ENCODE results near the gene RUSC1.
"Not testable (repeated sequence)": the region's sequence is repeated elsewhere in the genome, so short reads cannot be mapped to it uniquely, and the experiment has no call there.

RUSC1 gene

GRCh38 chr1:155284476-155284875 is 36.2 kb upstream of the RUSC1 start:
- DNase-seq (ENCODE audit: low read depth) = no peak
- H3K9ac ChIP-seq (ENCODE audit: low read length) = no peak overlapping the region
- no peaks in the 10 kb centered on the region for H3K4me1 ChIP-seq (ENCODE audit: control insufficient read depth, insufficient read depth, low read length)
- no peaks in the 10 kb centered on the region for H3K9me3 ChIP-seq (ENCODE audit: control insufficient read depth, low read length)
- no peak overlapping the region for H3K4me3 ChIP-seq (ENCODE audit: low read length)
- no peaks in the 10 kb centered on the region for H3K27me3 ChIP-seq (replicated peaks; ENCODE audit: control insufficient read depth, insufficient read depth, low read length)
- H3K36me3 ChIP-seq (ENCODE audit: control insufficient read depth, insufficient read depth, low read length, severe bottlenecking) = no peaks in the 10 kb centered on the region

GRCh38 chr1:155285063-155285462 is 35.6 kb upstream of the RUSC1 start:
- Histone ChIP-seq H3K4me1 (ENCODE audit: control insufficient read depth, insufficient read depth, low read length) (no peaks in the 10 kb centered on the region), H3K9ac (ENCODE audit: low read length) (no peak overlapping the region), H3K27me3 (replicated peaks; ENCODE audit: control insufficient read depth, insufficient read depth, low read length) (peaks cover under 1% of the 10 kb centered on the region), H3K36me3 (ENCODE audit: control insufficient read depth, insufficient read depth, low read length, severe bottlenecking) (no peaks in the 10 kb centered on the region), H3K9me3 (ENCODE audit: control insufficient read depth, low read length) (no peaks in the 10 kb centered on the region), H3K4me3 (ENCODE audit: low read length) (no peak overlapping the region)
- DNase-seq (ENCODE audit: low read depth) = no peak

GRCh38 chr1:155285631-155286044 is 35.1 kb upstream of the RUSC1 start:
- Histone ChIP-seq H3K36me3 (ENCODE audit: control insufficient read depth, insufficient read depth, low read length, severe bottlenecking) (no peaks in the 10 kb centered on the region), H3K9me3 (ENCODE audit: control insufficient read depth, low read length) (no peaks in the 10 kb centered on the region), H3K4me1 (ENCODE audit: control insufficient read depth, insufficient read depth, low read length) (no peaks in the 10 kb centered on the region), H3K27me3 (replicated peaks; ENCODE audit: control insufficient read depth, insufficient read depth, low read length) (peaks cover 5% of the 10 kb centered on the region), H3K9ac (ENCODE audit: low read length) (no peak overlapping the region), H3K4me3 (ENCODE audit: low read length) (no peak overlapping the region)
- DNase-seq (ENCODE audit: low read depth) = no peak

- no peaks in the 10 kb centered on the region for H3K4me1 ChIP-seq (ENCODE audit: control insufficient read depth, insufficient read depth, low read length)
- H3K4me3 ChIP-seq (ENCODE audit: low read length) = no peak overlapping the region
- H3K27me3 ChIP-seq (replicated peaks; ENCODE audit: control insufficient read depth, insufficient read depth, low read length) = peaks cover 7% of the 10 kb centered on the region
- H3K9me3 ChIP-seq (ENCODE audit: control insufficient read depth, low read length) = no peaks in the 10 kb centered on the region
- DNase-seq (ENCODE audit: low read depth) = no peak
- H3K36me3 ChIP-seq (ENCODE audit: control insufficient read depth, insufficient read depth, low read length, severe bottlenecking) = no peaks in the 10 kb centered on the region
- H3K9ac ChIP-seq (ENCODE audit: low read length) = no peak overlapping the region
Measured at GRCh38 chr1:155286544-155286943, 34.1 kb upstream of the RUSC1 start.

- H3K27me3 ChIP-seq (replicated peaks; ENCODE audit: control insufficient read depth, insufficient read depth, low read length) = peaks cover 16% of the 10 kb centered on the region
- H3K9ac ChIP-seq (ENCODE audit: low read length) = no peak overlapping the region
- no peak overlapping the region for H3K4me3 ChIP-seq (ENCODE audit: low read length)
- no peak for DNase-seq (ENCODE audit: low read depth)
- no peaks in the 10 kb centered on the region for H3K9me3 ChIP-seq (ENCODE audit: control insufficient read depth, low read length)
- no peaks in the 10 kb centered on the region for H3K36me3 ChIP-seq (ENCODE audit: control insufficient read depth, insufficient read depth, low read length, severe bottlenecking)
- H3K4me1 ChIP-seq (ENCODE audit: control insufficient read depth, insufficient read depth, low read length) = no peaks in the 10 kb centered on the region
Measured at GRCh38 chr1:155287987-155288543, 32.6 kb upstream of the RUSC1 start.

- H3K9ac ChIP-seq (ENCODE audit: low read length); H3K4me1 ChIP-seq (ENCODE audit: control insufficient read depth, insufficient read depth, low read length); DNase-seq (ENCODE audit: low read depth); H3K9me3 ChIP-seq (ENCODE audit: control insufficient read depth, low read length); H3K4me3 ChIP-seq (ENCODE audit: low read length); H3K36me3 ChIP-seq (ENCODE audit: control insufficient read depth, insufficient read depth, low read length, severe bottlenecking): not testable (repeated sequence)
- peaks cover 44% of the 10 kb centered on the region for H3K27me3 ChIP-seq (replicated peaks; ENCODE audit: control insufficient read depth, insufficient read depth, low read length)
Measured at GRCh38 chr1:155291006-155291405, 29.7 kb upstream of the RUSC1 start.

GRCh38 chr1:155293086-155293749 is 27.5 kb upstream of the RUSC1 start:
- Histone ChIP-seq H3K9ac (ENCODE audit: low read length) (no peak overlapping the region), H3K27me3 (replicated peaks; ENCODE audit: control insufficient read depth, insufficient read depth, low read length) (peaks cover 54% of the 10 kb centered on the region), H3K4me3 (ENCODE audit: low read length) (no peak overlapping the region), H3K9me3 (ENCODE audit: control insufficient read depth, low read length) (no peaks in the 10 kb centered on the region), H3K36me3 (ENCODE audit: control insufficient read depth, insufficient read depth, low read length, severe bottlenecking) (no peaks in the 10 kb centered on the region), H3K4me1 (ENCODE audit: control insufficient read depth, insufficient read depth, low read length) (no peaks in the 10 kb centered on the region)
- DNase-seq (ENCODE audit: low read depth) = no peak

GRCh38 chr1:155294520-155295182 is 26.0 kb upstream of the RUSC1 start:
- DNase-seq (ENCODE audit: low read depth) = no peak
- Histone ChIP-seq H3K9me3 (ENCODE audit: control insufficient read depth, low read length) (no peaks in the 10 kb centered on the region), H3K36me3 (ENCODE audit: control insufficient read depth, insufficient read depth, low read length, severe bottlenecking) (no peaks in the 10 kb centered on the region), H3K9ac (ENCODE audit: low read length) (no peak overlapping the region), H3K4me1 (ENCODE audit: control insufficient read depth, insufficient read depth, low read length) (no peaks in the 10 kb centered on the region), H3K4me3 (ENCODE audit: low read length) (no peak overlapping the region), H3K27me3 (replicated peaks; ENCODE audit: control insufficient read depth, insufficient read depth, low read length) (peaks cover 54% of the 10 kb centered on the region)

- no peak for DNase-seq (ENCODE audit: low read depth)
- H3K27me3 ChIP-seq (replicated peaks; ENCODE audit: control insufficient read depth, insufficient read depth, low read length) = peaks cover 51% of the 10 kb centered on the region
- H3K4me1 ChIP-seq (ENCODE audit: control insufficient read depth, insufficient read depth, low read length) = no peaks in the 10 kb centered on the region
- H3K9ac ChIP-seq (ENCODE audit: low read length) = no peak overlapping the region
- H3K9me3 ChIP-seq (ENCODE audit: control insufficient read depth, low read length) = no peaks in the 10 kb centered on the region
- no peak overlapping the region for H3K4me3 ChIP-seq (ENCODE audit: low read length)
- no peaks in the 10 kb centered on the region for H3K36me3 ChIP-seq (ENCODE audit: control insufficient read depth, insufficient read depth, low read length, severe bottlenecking)
Measured at GRCh38 chr1:155295183-155295941, 25.3 kb upstream of the RUSC1 start.

- Histone ChIP-seq H3K4me3 (ENCODE audit: low read length) (no peak overlapping the region), H3K4me1 (ENCODE audit: control insufficient read depth, insufficient read depth, low read length) (no peaks in the 10 kb centered on the region), H3K9me3 (ENCODE audit: control insufficient read depth, low read length) (no peaks in the 10 kb centered on the region), H3K36me3 (ENCODE audit: control insufficient read depth, insufficient read depth, low read length, severe bottlenecking) (no peaks in the 10 kb centered on the region), H3K9ac (ENCODE audit: low read length) (no peak overlapping the region), H3K27me3 (replicated peaks; ENCODE audit: control insufficient read depth, insufficient read depth, low read length) (peaks cover 49% of the 10 kb centered on the region)
- no peak for DNase-seq (ENCODE audit: low read depth)
Measured at GRCh38 chr1:155295942-155296267, 24.8 kb upstream of the RUSC1 start.

- H3K27me3 ChIP-seq (replicated peaks; ENCODE audit: control insufficient read depth, insufficient read depth, low read length) = peaks cover 49% of the 10 kb centered on the region
- no peak overlapping the region for H3K4me3 ChIP-seq (ENCODE audit: low read length)
- H3K9ac ChIP-seq (ENCODE audit: low read length) = no peak overlapping the region
- H3K36me3 ChIP-seq (ENCODE audit: control insufficient read depth, insufficient read depth, low read length, severe bottlenecking) = no peaks in the 10 kb centered on the region
- H3K9me3 ChIP-seq (ENCODE audit: control insufficient read depth, low read length) = no peaks in the 10 kb centered on the region
- H3K4me1 ChIP-seq (ENCODE audit: control insufficient read depth, insufficient read depth, low read length) = no peaks in the 10 kb centered on the region
- DNase-seq (ENCODE audit: low read depth) = no peak
Measured at GRCh38 chr1:155296661-155297060, 24.0 kb upstream of the RUSC1 start.

Measured in adipocyte (in vitro differentiated cells).